ENCODE measurements around the gene MAG. TPM values are rescaled to one million over a fixed set of nuclear protein-coding genes. Genes with fewer than 3 reads are reported as not detected.
"Not testable (repeated sequence)": the region's sequence is repeated elsewhere in the genome, so short reads cannot be mapped to it uniquely, and the experiment has no call there.

The MAG gene
- total RNA-seq, 5 donors from 2014 or later (not counting 1 experiment from before 2014, with no cell fraction given), result 0.16 to 0.19 TPM; not detected in 3

- Mint-ChIP-seq H3K4me3 (no peak overlapping the region), H3K27ac (no peak overlapping the region), H3K9me3 (no peaks in the 10 kb centered on the region), H3K27me3 (peaks cover 17 to 19% of the 10 kb centered on the region in 2 donors), H3K36me3 (peaks cover 16% of the 10 kb centered on the region), H3K4me1 (peaks cover 7 to 19% (median 12%) of the 10 kb centered on the region in 3 donors)
- Histone ChIP-seq H3K27ac (ENCODE audit: low read length) (no peak overlapping the region), H3K4me1 (ENCODE audit: control insufficient read depth in 1 of 2, extremely low read depth in 1 of 2, insufficient read depth in 2 of 2, low read length in 2 of 2) (peaks cover 0 to 3% of the 10 kb centered on the region in 2 experiments), H3K9me3 (no peaks in the 10 kb centered on the region), H3K4me3 (ENCODE audit: control insufficient read depth in 1 of 2, extremely low read depth in 1 of 2, low read length in 1 of 2) (no peak overlapping the region), H3K36me3 (ENCODE audit: control insufficient read depth in 2 of 2, extremely low read depth in 1 of 2, insufficient read depth in 1 of 2, low read length in 1 of 2) (peaks cover 7 to 29% of the 10 kb centered on the region in 2 donors), H3K27me3 (replicated peaks in 1 of 2; ENCODE audit: control insufficient read depth in 2 of 2, extremely low read depth in 1 of 2, insufficient read depth in 2 of 2, low read length in 1 of 2) (peaks cover 0 to 37% of the 10 kb centered on the region in 2 experiments)
- WGBS (ENCODE audit: insufficient coverage), result 92% methylated on average over 9 of the region's 12 CpGs
- DNase-seq (no peak), ATAC-seq (replicated peaks in 1 of 4) (peak in 2 of 4 experiments; percentile 17 to 20)
- ChIA-PET CTCF (interaction anchor here in 1 of 2 donors (1.4 kb wide), 1 partner anchor 138 kb away, joined by 7 read pairs; no protein-coding TSS in a partner anchor), POLR2A (interaction anchor here in 1 of 2 donors (0.5 kb wide), 1 partner anchor 12 kb away, joined by 5 read pairs; no protein-coding TSS in a partner anchor)
Observed at GRCh38 chr19:35279985-35280821, 11.8 kb upstream of the MAG start.

- H3K36me3 ChIP-seq (ENCODE audit: control insufficient read depth in 2 of 2, extremely low read depth in 1 of 2, insufficient read depth in 1 of 2, low read length in 1 of 2), result peaks cover 7 to 20% of the 10 kb centered on the region in 2 donors
- ATAC-seq (replicated peaks in 1 of 4), result no peak
- no peaks in the 10 kb centered on the region for H3K9me3 ChIP-seq
- no peak overlapping the region for H3K4me3 ChIP-seq (ENCODE audit: control insufficient read depth in 1 of 2, extremely low read depth in 1 of 2, low read length in 1 of 2)
- 100% methylated on average over 2 of the region's 4 CpGs for WGBS (ENCODE audit: insufficient coverage)
- ChIA-PET CTCF (interaction anchor here in 1 of 2 donors (1.4 kb wide), 1 partner anchor 139 kb away, joined by 7 read pairs; no protein-coding TSS in a partner anchor), POLR2A (no interaction called here)
- Mint-ChIP-seq H3K36me3 (peaks cover 9% of the 10 kb centered on the region), H3K27me3 (peaks cover 19% of the 10 kb centered on the region in 2 donors), H3K9me3 (no peaks in the 10 kb centered on the region), H3K4me3 (no peak overlapping the region), H3K27ac (peak overlapping the region in 1 of 2 donors; percentile 39), H3K4me1 (peaks cover 3 to 14% (median 12%) of the 10 kb centered on the region in 3 donors)
- peaks cover 0 to 37% of the 10 kb centered on the region in 2 experiments for H3K27me3 ChIP-seq (replicated peaks in 1 of 2; ENCODE audit: control insufficient read depth in 2 of 2, extremely low read depth in 1 of 2, insufficient read depth in 2 of 2, low read length in 1 of 2)
- H3K4me1 ChIP-seq (ENCODE audit: control insufficient read depth in 1 of 2, extremely low read depth in 1 of 2, insufficient read depth in 2 of 2, low read length in 2 of 2), result peaks cover 0 to 3% of the 10 kb centered on the region in 2 experiments
- no peak overlapping the region for H3K27ac ChIP-seq (ENCODE audit: low read length)
- no peak for DNase-seq
Observed at GRCh38 chr19:35281303-35281702, 10.7 kb upstream of the MAG start.

- no peak overlapping the region for H3K4me3 Mint-ChIP-seq
- H3K36me3 Mint-ChIP-seq, result no peaks in the 10 kb centered on the region
- Histone ChIP-seq H3K27me3 (replicated peaks in 1 of 2; ENCODE audit: control insufficient read depth in 2 of 2, extremely low read depth in 1 of 2, insufficient read depth in 2 of 2, low read length in 1 of 2) (peaks cover 0 to 45% of the 10 kb centered on the region in 2 experiments), H3K4me3 (ENCODE audit: control insufficient read depth in 1 of 2, extremely low read depth in 1 of 2, low read length in 1 of 2) (no peak overlapping the region), H3K27ac (ENCODE audit: low read length) (no peak overlapping the region), H3K36me3 (ENCODE audit: control insufficient read depth in 2 of 2, extremely low read depth in 1 of 2, insufficient read depth in 1 of 2, low read length in 1 of 2) (no peaks in the 10 kb centered on the region), H3K4me1 (ENCODE audit: control insufficient read depth in 1 of 2, extremely low read depth in 1 of 2, insufficient read depth in 2 of 2, low read length in 2 of 2) (peaks cover 0 to 3% of the 10 kb centered on the region in 2 experiments), H3K9me3 (no peaks in the 10 kb centered on the region)
- no peak overlapping the region for H3K27ac Mint-ChIP-seq
- no peak for ATAC-seq (replicated peaks in 1 of 4)
- DNase-seq, result no peak
- ChIA-PET POLR2A (no interaction called here), CTCF (interaction anchor here in 1 of 2 donors (0.7 kb wide), 1 partner anchor 171 kb away, joined by 3 read pairs; no protein-coding TSS in a partner anchor)
- peaks cover 3 to 14% (median 5%) of the 10 kb centered on the region in 3 donors for H3K4me1 Mint-ChIP-seq
- 88% methylated on average over 12 of the region's 17 CpGs for WGBS (ENCODE audit: insufficient coverage)
- peaks cover 19% of the 10 kb centered on the region in 2 donors for H3K27me3 Mint-ChIP-seq
- H3K9me3 Mint-ChIP-seq, result no peaks in the 10 kb centered on the region
Observed at GRCh38 chr19:35284153-35285094, 7.5 kb upstream of the MAG start.

- H3K36me3 Mint-ChIP-seq, result no peaks in the 10 kb centered on the region
- no CpG with 5 or more reads among the region's 1 CpG for WGBS (ENCODE audit: insufficient coverage)
- no peak overlapping the region for H3K4me3 ChIP-seq (ENCODE audit: control insufficient read depth in 1 of 2, extremely low read depth in 1 of 2, low read length in 1 of 2)
- no peak overlapping the region for H3K27ac Mint-ChIP-seq
- DNase-seq, result no peak
- ChIA-PET POLR2A (no interaction called here), CTCF (no interaction called here)
- H3K36me3 ChIP-seq (ENCODE audit: control insufficient read depth in 2 of 2, extremely low read depth in 1 of 2, insufficient read depth in 1 of 2, low read length in 1 of 2), result no peaks in the 10 kb centered on the region
- peaks cover 0 to 3% of the 10 kb centered on the region in 2 experiments for H3K4me1 ChIP-seq (ENCODE audit: control insufficient read depth in 1 of 2, extremely low read depth in 1 of 2, insufficient read depth in 2 of 2, low read length in 2 of 2)
- no peak overlapping the region for H3K4me3 Mint-ChIP-seq
- peaks cover 3 to 14% (median 5%) of the 10 kb centered on the region in 3 donors for H3K4me1 Mint-ChIP-seq
- peaks cover 19% of the 10 kb centered on the region in 2 donors for H3K27me3 Mint-ChIP-seq
- peaks cover 0 to 45% of the 10 kb centered on the region in 2 experiments for H3K27me3 ChIP-seq (replicated peaks in 1 of 2; ENCODE audit: control insufficient read depth in 2 of 2, extremely low read depth in 1 of 2, insufficient read depth in 2 of 2, low read length in 1 of 2)
- no peak for ATAC-seq (replicated peaks in 1 of 4)
- no peaks in the 10 kb centered on the region for H3K9me3 Mint-ChIP-seq
- H3K9me3 ChIP-seq, result no peaks in the 10 kb centered on the region
- no peak overlapping the region for H3K27ac ChIP-seq (ENCODE audit: low read length)
Observed at GRCh38 chr19:35285095-35285449, 6.9 kb upstream of the MAG start.

DNA sequence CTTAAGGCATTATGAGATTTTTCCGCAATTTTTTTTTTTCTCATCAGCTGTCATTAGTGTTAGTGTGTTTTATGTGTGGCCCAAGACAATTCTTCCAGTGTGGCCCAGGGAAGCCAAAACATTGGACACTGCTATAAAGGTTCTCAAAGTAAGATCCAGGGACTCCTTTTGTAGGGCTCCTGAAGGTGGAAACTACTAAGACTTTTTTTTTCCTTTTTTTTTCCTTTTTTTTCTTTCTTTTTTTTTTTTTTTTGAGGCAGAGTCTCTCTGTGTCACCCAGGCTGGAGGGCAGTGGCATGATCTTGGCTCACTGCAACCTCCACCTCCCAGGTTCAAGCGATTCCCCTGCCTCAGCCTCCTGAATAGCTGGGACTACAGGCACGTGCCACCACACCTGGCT, 6.5 kb upstream of the MAG start:
- DNase-seq; H3K4me1 ChIP-seq (ENCODE audit: control insufficient read depth in 1 of 2, extremely low read depth in 1 of 2, insufficient read depth in 2 of 2, low read length in 2 of 2); ATAC-seq (replicated peaks in 1 of 4); H3K27ac ChIP-seq (ENCODE audit: low read length); POLR2A ChIA-PET; H3K4me3 ChIP-seq (ENCODE audit: control insufficient read depth in 1 of 2, extremely low read depth in 1 of 2, low read length in 1 of 2); H3K36me3 Mint-ChIP-seq; H3K27ac Mint-ChIP-seq; H3K9me3 ChIP-seq; H3K36me3 ChIP-seq (ENCODE audit: control insufficient read depth in 2 of 2, extremely low read depth in 1 of 2, insufficient read depth in 1 of 2, low read length in 1 of 2); H3K4me3 Mint-ChIP-seq; CTCF ChIA-PET; H3K9me3 Mint-ChIP-seq: not testable (repeated sequence)
- peaks cover 0 to 47% of the 10 kb centered on the region in 2 experiments for H3K27me3 ChIP-seq (replicated peaks in 1 of 2; ENCODE audit: control insufficient read depth in 2 of 2, extremely low read depth in 1 of 2, insufficient read depth in 2 of 2, low read length in 1 of 2)
- WGBS (ENCODE audit: insufficient coverage), result no CpG with 5 or more reads among the region's 3 CpGs
- peaks cover 3 to 13% (median 5%) of the 10 kb centered on the region in 3 donors for H3K4me1 Mint-ChIP-seq
- peaks cover 19% of the 10 kb centered on the region in 2 donors for H3K27me3 Mint-ChIP-seq

DNA sequence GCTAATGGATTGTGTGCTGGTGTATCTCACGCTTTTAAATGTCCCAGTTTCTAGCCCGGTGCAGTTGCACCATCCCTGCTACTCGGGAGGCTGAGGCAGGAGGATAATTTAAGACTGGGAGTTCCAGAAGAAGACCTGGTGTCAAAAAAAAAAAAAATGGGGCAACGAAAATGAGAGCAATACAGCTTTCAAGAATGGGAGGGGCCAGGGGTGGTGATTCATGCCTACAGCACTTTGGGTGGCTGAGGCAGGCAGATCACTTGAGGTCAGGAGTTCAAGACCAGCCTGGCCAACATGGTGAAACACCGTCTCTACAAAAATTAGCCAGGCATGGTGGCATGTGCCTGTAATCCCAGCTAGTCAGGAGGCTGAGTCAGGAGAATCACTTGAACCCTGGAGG, 5.9 kb upstream of the MAG start:
- H3K27me3 ChIP-seq (replicated peaks in 1 of 2; ENCODE audit: control insufficient read depth in 2 of 2, extremely low read depth in 1 of 2, insufficient read depth in 2 of 2, low read length in 1 of 2), result peaks cover 0 to 45% of the 10 kb centered on the region in 2 experiments
- WGBS (ENCODE audit: insufficient coverage), result 60% methylated on average over 3 of the region's 5 CpGs
- H3K27ac Mint-ChIP-seq; H3K36me3 Mint-ChIP-seq; ATAC-seq (replicated peaks in 1 of 4); H3K27ac ChIP-seq (ENCODE audit: low read length); H3K9me3 ChIP-seq; POLR2A ChIA-PET; H3K4me3 ChIP-seq (ENCODE audit: control insufficient read depth in 1 of 2, extremely low read depth in 1 of 2, low read length in 1 of 2); H3K9me3 Mint-ChIP-seq; H3K4me1 ChIP-seq (ENCODE audit: control insufficient read depth in 1 of 2, extremely low read depth in 1 of 2, insufficient read depth in 2 of 2, low read length in 2 of 2); H3K36me3 ChIP-seq (ENCODE audit: control insufficient read depth in 2 of 2, extremely low read depth in 1 of 2, insufficient read depth in 1 of 2, low read length in 1 of 2); DNase-seq; CTCF ChIA-PET; H3K4me3 Mint-ChIP-seq: not testable (repeated sequence)
- Mint-ChIP-seq H3K27me3 (peaks cover 19 to 21% of the 10 kb centered on the region in 2 donors), H3K4me1 (peaks cover 3 to 10% (median 5%) of the 10 kb centered on the region in 3 donors)
